ENCODE measurements around the gene RFPL4A.

GRCh38 chr19:55723491-55723890, 35.4 kb upstream of the RFPL4A start:
- no peak for TF ChIP-seq CTCF (IDR thresholded peaks at IDR 0.05)
- no peak for TF ChIP-seq POLR2A (IDR thresholded peaks at IDR 0.05)

Data from suprapubic skin (tissue), 3 donors.